PC-3 (cell line): ENCODE results near the gene ADGRG6.

Experiments
- CTCF ChIP-seq: fragments of 300-600 bp; sonication (generic); conservative IDR thresholded peaks from 2 replicates; pipeline ENCODE4 v1.5.1; 2017; ENCODE audit warnings: antibody characterized with exemption, low read depth, mild to moderate bottlenecking, low read length
- EZH2 ChIP-seq: fragments of 300-600 bp; sonication (generic); IDR thresholded peaks from one replicate; pipeline ENCODE4 v1.6.1; 2017; ENCODE audit warnings: antibody characterized with exemption, mild to moderate bottlenecking, low read length; ENCODE audit not compliant: unreplicated experiment

DNA sequence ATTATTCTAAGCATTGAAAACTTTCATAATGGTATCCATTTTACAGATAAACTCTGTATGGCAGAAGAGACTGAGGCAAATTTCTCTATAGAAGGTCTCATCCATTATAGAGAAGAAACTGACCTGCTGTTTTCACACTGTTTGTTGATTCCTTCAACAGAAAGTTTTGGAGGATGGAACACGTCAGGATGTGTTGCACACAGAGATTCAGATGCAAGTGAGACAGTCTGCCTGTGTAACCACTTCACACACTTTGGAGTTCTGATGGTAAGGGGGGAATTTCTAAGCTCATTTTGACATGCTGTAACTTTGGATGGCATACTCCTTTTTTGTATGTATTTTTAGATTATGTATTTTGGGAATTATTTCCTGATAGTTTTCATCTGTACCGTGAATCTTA is 109.3 kb downstream of the ADGRG6 start:
- TF ChIP-seq CTCF (no peak), EZH2 (no peak)
